HS-5 (cell line): ENCODE data around the gene DOK5.
A peak's percentile ranks its signal among the peaks of the same experiment; 100 is the strongest.

Source experiments
- DNase-seq: peaks from one replicate; pipeline ENCODE4 v3.0.0-alpha.2; 2012; ENCODE audit warnings: low read depth

DOK5 gene

DNA sequence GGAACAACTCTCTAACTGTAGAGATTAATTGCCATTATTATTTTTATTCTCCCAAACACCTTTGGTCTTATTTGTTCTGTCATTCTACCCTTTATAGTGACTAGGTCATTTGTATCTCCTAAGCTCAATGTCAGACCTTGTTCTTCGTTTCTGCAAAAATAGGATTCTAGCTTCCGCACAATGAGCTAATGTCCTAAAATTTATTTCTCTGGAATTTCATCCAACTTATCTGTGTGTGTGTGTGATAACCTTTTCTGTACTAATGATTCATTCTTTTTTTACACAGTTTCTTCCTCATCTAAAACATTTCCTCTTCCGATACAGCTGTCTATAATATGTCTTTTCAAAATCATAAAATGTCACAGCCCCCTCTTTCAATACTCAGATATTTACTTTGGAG lies 84.5 kb downstream of the DOK5 start:
- DNase-seq: no peak

DNA sequence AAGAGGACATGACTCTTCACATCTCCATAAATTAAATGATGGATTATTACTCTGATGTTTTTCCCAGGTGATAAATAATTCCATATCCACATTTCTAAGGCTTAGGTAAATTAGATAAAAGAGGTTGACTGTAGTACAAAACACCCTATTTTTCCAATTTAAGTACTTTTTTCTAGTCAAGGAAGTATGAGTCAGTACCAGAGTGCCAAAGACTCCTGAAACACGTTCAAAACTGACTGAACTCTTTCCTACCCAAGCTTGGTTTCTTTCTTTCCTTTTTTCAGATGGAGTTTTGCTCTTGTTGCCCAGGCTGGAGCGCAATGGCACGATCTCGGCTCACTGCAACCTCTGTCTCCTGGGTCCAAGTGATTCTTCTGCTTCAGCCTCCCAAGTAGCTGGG lies 85.0 kb downstream of the DOK5 start:
- DNase-seq: no peak

DNA sequence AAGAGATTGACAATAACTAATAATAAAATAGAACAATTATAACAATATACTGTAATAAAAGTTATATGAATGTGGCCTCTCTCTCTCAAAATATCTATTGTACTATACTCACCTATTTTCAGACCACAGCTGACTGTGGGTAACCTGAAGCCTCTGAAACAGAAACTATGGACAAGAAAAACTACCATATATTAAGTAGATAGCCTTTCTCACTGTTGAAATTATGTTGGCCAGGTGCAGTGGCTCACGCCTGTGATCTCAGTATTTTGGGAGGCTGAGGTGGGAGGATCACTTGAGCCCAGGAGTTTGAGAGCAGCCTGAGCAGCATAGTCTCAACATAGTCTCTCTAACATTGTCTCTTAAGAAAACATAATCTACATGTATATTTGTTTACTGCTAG lies 89.9 kb downstream of the DOK5 start:
- DNase-seq: no peak

DNA sequence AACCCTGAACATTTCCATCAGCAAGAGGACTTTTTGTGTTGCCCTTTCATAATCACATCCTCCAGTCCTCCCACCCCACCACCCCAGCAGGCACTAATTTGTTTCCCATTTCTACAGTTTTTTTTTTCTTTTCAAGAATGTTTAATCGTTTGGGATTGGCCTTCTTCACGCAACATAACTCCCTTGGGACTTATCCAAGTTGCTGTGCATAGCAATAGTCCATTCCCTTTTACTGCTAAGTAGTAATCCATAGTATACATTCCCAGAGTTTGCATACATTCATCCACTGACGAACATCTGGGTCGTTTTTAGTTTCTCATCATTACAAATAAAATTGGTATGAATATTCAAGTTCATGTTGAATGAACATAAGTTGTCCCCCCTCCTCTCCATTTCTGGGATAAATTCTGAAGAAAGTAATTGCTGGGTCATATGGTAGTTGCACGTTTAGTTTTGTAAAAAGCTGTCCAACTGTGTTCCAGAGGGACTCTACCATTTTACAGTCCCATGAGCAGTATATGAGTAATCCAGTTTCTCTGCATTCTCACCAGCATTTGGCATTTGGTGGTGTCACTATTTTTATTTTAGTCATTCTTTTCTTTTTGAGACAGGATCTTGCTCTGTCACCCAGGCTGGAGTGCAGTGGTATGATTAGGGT lies 90.8 kb downstream of the DOK5 start:
- peak; percentile 71 for DNase-seq

DNA sequence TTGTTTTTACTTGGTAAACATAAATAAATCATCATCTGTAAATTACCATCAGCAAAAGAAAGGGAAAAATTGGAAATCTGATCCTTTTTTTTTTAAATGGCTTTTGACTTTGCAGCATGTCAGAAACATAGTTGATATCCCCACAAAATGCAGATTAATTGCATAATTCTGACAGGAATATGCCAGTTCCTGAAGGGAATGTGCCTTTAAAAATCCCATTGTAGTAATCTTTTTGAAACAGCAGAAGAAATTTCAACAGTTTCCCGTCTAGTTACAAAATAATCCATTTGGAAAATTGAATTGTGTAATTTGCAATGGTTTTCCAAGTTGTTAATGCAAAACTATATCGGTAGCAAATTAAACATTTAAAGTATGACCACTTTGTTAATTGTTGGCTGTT lies 95.2 kb downstream of the DOK5 start:
- DNase-seq: no peak

DNA sequence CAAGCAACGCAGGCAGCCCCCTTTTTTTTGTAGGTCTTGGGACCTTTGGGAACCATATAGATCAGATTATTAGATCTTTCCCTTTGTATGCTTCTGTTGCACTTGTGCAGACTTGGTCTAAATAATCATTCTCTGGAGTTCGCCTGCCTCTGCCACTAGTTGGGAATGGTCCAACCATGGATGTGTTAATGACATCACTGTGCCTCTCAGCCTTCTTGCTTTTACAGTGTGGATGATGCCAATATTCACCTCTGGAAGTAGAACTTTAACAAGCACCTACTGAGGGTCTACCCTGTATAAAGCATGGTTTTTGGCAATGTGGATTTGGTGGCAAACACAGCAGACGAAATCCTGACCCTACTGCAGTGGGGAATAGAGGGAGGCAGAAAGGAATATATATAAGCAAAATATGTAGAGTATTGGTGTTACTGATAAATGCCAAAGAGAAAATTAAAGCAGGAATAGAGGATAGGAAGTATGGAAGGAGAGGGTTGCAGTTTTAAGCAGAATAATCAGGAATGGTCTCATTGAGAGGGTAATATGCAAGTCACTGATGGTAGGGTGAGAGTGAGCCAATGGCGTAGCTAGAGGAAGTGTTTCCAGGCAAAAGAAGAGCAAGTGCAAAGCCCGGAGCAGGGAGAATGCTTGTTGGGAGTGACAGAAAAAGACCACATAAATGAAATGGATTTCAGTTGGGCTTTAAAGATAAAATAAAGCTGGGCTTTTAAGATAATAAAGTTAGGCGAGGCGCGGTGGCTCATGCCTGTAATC lies 97.5 kb downstream of the DOK5 start:
- no peak for DNase-seq

DNA sequence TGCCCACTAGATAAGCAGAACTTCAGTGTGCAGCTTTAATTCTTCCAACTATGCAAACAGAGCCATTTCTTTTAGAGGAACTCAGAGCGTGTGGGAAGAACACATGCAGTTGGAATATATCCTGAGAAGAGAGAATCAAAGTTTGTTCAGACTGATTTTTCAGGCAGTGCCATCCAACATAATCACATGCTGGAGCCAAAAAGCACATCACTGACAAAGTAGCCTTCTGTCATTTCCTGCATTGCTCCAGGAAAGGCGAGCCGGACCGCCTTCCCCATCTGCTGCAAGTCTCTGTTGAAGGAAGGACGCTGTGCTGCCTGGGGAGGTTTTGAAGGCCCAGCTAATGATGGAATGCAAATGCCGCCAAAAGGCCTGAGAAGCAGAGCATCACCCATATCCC lies 98.4 kb downstream of the DOK5 start:
- DNase-seq: no peak

DNA sequence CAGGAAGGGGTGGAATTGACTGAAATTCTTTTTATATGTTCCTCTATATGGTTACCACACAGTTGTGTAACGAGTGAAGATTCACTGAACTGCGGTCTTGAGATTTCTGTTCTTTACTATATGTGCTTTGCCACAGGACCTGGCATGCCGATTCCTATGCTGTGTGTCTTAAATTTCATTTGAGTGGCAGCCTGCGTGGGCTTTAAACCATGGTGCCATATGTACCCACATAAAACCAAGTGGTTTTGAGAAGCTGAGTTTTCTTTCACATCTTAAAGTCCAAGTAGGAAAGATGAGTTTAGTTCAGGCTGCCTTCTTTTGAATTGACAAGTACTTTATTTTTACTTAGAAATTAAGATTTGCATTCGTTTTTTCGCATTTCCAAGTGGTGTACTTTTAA lies 101.1 kb downstream of the DOK5 start:
- DNase-seq: no peak

DNA sequence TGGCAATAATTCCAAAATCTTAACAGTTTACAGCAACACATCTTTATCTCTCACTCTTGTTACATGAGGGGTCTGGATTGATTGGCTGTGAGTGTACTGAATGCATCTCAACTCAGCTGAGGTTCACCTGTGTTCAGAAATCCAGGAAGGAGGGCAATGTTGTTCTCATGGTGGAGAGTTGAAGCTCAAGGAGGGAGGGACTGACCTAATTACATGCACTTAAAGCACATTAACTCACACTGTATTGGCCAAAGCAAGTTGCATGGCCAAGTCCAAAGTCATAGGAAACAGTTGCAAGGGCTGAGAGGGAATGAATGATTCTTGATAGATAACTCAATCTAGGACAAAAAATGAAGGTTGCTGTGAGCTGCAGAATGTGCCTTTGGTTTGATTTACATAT lies 102.2 kb downstream of the DOK5 start:
- no peak for DNase-seq

DNA sequence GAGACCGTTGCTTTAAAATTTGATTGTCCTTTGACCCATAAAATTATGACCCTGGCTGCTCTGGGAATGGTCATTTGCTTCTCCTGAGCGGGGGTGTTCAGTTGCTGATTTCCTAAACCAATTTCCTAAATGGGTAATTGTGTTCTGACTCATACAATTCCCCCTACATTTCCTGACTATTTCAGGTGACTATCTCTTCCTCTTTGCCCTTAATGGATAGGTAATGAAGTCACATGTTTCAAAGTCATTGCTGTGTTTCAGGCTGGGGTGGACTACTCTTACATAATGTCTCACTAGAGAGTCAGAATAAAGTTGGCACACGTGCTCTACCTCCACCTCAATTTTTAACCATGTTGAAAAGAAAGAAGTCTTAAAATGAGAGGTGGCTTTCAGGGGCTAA lies 109.8 kb downstream of the DOK5 start:
- peak; percentile 60 for DNase-seq

DNA sequence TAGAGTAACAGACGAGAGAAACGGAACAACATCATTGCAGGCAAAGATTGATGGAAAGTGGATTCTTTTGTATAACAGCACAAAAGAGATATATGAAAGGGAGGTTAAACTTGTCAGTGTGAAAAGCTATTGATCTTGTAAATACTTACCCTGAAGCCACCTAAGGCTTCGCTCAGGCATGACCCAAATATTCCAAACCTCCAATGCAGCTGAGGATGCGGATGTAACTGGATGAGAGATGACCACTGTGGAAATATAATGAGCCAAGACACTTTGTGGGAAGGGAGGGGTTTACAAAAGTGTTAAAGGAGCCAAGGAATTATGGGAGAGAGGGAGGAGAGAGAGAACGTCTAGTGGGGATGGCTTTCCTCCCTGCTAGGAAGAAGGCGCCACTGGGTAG lies 112.0 kb downstream of the DOK5 start:
- no peak for DNase-seq

DNA sequence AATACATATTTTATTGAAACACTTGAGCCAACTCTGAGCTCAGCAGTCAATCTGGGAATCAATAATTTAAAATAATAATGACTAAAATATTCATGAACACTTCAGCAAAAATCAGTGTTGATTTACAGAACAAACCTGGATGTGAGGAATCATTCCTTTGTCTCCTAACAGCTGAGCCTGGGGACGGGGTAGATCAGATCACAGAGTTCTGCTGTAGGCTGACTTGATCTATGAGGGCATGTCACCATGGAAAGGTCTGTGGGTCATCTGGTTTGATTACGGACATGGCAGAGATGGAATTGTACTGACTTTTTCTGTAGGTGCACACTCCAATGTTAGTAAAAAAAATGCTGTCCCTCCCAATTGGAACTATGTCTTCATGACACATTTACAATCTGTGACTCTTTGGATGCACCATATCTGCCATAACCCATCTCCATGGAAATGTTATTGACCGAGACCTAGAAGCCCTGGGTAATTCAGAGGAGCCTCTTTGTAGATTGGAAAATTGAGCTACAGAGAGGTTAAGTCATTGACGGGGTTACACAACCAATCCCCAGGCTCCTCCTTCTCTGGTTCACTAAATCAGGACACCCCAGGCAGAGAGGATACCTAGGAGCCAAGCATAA lies 114.1 kb downstream of the DOK5 start:
- DNase-seq: no peak

DNA sequence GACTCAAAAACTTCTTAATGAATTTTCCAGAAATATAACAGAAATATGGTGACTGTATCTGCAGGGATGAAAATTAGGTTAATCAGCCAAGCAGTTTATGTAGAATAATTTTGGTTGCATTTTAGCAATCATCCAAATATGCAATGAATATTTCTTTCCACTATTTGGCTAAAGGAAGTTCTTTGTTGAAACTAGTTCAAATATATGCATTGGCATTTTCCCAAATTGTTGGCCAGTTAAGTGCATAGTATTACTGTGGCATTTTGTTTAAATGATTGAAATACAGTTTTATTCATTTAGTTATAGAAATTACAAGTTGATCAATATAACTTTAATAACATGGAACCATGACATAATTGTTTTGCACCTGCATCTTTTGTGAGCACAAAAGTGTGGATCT lies 115.5 kb downstream of the DOK5 start:
- DNase-seq: no peak

DNA sequence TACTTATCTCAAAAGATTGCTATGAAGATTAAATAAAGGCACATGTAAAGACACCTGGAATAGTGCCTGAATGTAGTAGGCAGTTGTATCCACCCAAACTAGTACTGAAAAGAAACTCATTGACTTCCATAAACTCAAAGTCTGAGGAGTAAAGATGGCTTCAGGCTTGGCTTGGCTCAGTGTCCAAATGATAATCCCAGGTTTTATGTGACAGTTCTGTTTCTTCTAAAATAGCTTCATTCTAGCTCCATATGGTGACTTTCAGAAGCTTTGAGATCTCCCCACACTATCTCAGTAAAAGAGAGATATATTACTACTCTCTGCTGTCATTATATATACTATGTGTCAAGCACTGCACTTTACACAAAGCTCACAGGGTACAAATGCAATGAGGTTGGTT lies 121.3 kb downstream of the DOK5 start:
- no peak for DNase-seq

DNA sequence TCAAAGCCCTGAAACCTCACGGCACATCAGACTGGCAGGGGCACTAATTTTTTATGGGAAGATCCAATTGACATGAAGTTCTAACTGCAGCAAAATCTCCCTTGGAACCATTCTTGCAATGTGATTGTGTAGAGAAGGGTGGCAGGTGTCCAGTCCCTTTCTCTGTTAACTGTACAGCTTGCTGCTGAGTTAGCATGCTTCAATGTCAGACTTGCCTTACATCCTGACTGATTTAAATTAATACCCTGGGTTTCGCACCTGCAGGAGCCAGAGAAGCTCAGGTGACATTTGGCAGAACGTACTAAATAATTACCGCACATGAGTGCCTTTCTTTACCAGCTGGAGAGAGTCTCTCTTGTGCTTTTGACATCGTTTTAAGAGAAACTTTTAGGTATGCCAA lies 123.0 kb downstream of the DOK5 start:
- DNase-seq: no peak

DNA sequence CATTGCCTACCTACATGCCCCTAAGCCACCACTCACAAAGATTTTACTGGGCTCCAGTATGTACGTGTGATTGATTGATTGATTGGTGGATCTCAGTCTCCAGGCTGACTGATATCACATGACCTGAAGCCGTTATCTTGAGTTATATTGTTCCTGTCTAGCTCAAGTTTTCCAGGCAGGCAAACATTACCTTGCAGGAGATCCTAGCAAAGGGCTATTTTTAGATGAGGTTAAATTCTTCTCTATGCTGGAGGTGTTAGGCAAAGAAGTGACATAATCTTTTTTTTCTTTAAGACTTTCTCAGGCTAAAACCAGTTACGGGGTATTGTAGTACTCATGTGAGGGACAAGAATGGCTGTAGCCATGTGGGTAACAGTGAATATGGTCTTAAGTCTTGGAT lies 125.2 kb downstream of the DOK5 start:
- no peak for DNase-seq

DNA sequence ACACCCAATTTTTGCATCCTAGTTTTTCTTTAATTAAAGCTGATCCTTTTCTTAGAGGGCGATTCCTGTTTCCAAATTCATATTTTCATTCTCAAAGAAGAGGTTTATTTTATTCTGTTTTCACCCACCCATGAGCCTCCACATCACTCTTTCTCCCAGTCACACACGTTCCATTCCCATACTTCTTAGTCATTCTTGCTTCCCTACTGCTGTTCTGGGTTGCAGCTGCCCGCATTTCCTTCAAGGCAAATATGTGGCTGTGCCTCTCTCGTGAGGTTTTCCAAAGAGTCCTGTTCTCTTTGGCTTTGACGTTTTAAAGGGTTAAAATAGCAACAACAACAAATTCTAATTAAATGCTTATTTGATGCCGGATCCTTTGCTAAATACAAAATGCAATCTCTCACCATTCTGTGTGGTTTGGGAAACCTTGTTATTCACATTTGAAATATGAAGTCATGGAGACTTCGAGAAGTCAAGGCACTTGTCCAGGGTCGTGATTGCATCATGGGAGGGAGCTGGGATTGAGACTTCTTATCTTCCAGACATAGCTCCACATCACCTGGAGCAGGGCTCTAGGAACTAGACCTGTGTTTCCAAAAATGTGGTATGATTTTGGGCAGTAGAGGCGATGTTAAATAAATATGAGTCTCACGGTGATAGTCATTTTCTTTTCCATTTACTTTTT lies 126.6 kb downstream of the DOK5 start:
- DNase-seq: no peak

DNA sequence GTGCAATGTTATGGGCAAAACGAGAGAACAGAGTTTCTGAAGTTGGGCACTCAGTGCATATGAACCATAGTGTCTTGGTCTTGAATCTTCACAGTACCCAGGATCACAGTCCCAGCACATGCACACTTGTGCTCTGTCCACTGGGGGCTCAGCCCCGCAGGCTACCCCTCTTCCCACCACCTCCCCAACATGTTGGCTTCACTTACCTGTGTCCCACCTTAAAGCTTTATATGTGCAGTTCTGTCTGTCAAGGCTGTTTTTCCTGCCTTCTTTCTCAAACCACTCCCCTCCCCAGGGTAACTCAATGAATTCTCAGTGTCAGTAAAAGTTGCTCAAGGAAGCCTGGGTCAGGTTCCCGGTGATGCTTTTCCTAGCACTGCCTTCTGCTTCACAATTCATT lies 129.9 kb downstream of the DOK5 start:
- DNase-seq: no peak

DNA sequence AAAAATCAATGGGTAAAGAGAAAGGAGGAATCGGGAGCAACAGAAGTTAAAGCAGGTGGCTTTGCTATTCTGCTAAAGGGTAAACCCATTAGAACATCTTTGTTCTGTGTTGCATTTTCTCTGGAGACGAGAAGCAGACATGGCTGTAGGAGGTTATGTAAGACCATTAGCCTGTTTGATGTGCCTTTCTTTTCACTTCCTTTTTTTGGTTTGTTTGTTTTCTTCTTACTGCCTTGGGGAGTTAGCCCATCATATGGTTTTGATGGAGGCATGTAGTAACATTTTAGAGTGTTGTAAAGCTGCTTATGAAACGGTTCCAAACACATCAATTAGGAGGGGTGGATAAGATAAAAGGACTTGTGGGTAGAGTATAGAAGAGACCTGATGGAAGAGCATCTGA lies 131.0 kb downstream of the DOK5 start:
- no peak for DNase-seq

DNA sequence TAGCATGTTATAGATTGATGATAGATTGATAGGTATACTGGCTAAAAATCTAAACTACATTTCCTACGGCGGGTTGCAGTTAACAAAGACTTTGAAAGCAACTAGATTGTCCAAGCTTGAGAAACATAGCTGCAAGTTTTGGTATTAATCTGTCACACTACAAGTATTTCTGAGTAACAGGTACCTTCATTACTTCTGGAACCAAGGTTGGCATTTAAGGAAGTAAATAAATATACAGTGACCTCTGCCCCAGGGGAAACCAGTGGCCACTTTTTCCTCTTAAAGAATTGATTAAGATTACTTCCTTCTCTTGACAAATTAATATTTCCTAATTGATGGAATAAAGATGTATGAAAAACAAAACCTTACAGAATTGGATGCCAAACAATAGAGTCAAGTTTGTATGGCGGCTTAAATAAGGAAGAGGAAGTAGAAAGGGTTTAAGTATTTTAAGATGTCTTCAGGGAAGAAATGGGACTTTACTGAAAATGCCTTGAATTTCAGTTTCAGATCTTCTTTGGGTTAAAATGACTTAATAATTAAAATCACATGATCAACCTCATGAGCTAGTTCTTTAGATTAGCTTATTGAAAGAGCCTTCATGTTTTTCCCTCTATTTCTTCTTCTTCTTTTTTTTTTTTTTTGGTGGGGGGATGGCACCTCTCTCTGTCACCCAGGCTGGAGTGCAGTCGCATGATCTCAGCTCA lies 132.8 kb downstream of the DOK5 start:
- no peak for DNase-seq

DNA sequence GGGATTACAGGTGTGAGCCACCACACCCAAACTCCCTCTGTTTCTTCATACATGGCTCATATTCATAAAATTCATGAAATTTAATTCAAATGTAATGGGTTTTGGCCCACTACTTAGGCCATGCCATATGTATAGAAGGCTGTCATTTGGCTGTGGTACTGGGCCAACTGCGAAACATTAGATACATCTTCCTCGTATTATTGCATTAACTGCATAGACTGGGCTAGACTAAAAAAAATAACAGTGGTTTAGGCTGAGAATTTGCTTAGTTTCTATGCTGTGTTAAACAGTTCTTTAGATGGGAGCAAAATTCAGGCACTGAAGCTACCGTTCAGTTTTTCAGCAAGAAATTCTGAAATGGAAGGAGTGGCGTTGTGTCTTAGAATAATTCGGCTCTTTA lies 133.6 kb downstream of the DOK5 start:
- no peak for DNase-seq

DNA sequence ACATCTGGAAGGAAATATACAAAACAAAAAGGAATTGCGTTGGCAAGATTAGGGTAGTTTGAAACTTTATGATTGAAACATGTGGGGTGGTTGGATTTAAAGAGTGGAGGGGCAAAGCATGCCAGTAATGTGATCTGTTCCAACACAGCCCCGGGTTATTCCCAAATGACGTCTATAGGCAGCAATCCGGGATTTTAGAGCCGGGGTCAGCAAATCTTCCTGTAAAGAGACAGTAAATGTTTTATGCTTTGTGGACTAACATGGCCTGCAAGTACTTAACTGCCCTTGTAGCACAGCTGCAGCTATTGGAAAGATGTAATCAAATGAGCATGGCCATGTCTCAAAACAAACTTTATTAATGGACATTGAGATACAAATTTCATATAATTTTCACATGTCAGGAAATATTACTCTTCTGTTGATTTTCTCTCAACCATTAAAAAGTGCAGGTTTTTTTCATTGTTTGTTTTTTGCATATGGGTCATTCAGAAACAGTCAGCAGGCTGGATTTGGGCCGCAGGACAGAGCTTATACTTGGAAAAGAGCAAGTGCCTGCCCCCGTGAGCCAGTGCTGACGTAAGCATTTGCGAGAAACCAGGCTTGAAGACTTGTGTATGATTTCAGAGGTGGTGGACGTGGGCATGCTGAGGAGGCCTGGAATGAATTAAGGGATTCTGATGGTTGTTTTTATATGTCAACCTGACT lies 136.5 kb downstream of the DOK5 start:
- no peak for DNase-seq
